Bronchial epithelial cell (primary cell): Measurements from ENCODE around the gene STX4. TPM values are rescaled to one million over a fixed set of nuclear protein-coding genes. Genes with fewer than 3 reads are reported as not detected.

Source experiments
- DNase-seq: peaks from one replicate; pipeline ENCODE4 v3.0.0-alpha.2; 2010; ENCODE audit warnings: low read depth
- FAIRE-seq: peaks from 2 replicates; lab custom pipeline; 2011; peaks lifted over from hg19 to GRCh38; lab: Jason Lieb, UNC
- H3K27me3 ChIP-seq: 2 replicates; pipeline ENCODE4 v1.5.1; 2011; ENCODE audit warnings: low read length; ENCODE audit not compliant: control insufficient read depth, insufficient read depth
- H3K36me3 ChIP-seq: 2 replicates; pipeline ENCODE4 v1.5.1; 2011; ENCODE audit warnings: low read length; ENCODE audit not compliant: control insufficient read depth, insufficient read depth
- H3K4me3 ChIP-seq: 2 replicates; pipeline ENCODE4 v1.5.1; 2011; ENCODE audit warnings: mild to moderate bottlenecking, low read depth, low read length, control low read depth
- CTCF ChIP-seq: IDR thresholded peaks from 2 replicates; pipeline ENCODE4 v1.5.1; 2011; ENCODE audit warnings: mild to moderate bottlenecking, moderate library complexity, low read length, control low read depth, inconsistent platforms; ENCODE audit not compliant: insufficient read depth, severe bottlenecking
- total RNA-seq: library from RNA; depleted of rRNA; stranded (reverse); fragments of >200 nt; gene quantifications from 2 replicates; pipeline ENCODE4 v1.2.1, GENCODE V29; 2014

Gene STX4
- total RNA-seq, 1 donor from 2014 or later = 14.7 TPM

DNA sequence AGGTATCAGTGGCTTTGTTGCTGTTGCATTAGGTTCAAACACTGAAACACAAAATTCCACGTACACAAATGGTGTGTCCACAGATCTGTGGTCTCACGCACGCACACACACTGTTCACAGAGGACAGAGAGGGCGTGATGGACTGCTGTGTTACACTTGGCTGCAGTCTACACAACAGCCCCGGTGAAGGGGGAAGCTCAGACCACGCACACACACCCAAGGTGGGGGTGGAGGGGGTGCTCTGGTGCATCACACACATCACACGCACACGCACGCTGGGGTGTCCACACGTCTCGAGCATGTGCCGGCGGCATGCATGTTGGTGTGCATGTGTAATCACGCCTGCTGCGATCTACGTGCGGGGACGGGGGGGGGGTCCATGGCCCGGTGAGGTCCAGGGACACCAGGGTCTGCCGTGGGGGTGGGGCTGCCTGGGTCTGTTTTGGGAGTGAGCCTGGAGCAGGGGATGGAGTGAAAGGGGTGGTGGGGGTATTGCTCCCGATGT, 41.0 kb upstream of the STX4 start:
- TF ChIP-seq CTCF = no peak
- no peak overlapping the region for H3K4me3 ChIP-seq
- no peaks in the 10 kb centered on the region for H3K27me3 ChIP-seq
- H3K36me3 ChIP-seq = no peaks in the 10 kb centered on the region
- FAIRE-seq (no peak), DNase-seq (no peak)

GRCh38 chr16:30992931-30993816, 40.2 kb upstream of the STX4 start:
- TF ChIP-seq CTCF = no peak
- DNase-seq = no peak
- Histone ChIP-seq H3K27me3 (no peaks in the 10 kb centered on the region), H3K4me3 (no peak overlapping the region), H3K36me3 (no peaks in the 10 kb centered on the region)
- no peak for FAIRE-seq

DNA sequence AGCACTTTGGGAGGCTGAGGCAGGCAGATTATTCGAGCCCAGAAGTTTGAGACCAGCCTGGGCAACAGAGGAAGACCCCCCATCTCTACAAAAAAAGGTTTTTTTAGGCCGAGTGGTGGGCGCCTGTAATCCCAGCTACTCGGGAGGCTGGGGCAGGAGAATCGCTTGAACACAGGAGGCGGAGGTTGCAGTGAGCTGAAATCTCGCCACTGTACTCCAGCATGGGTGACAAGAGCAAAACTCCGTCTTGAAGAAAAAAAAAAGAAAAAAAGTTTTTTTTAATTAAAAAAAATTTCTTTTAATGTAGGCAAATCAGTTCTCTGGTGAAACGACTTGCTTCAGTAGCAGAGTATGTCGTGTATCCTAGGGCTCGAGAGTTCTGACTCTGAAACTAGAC, 37.4 kb upstream of the STX4 start:
- DNase-seq (no peak), FAIRE-seq (no peak)
- H3K27me3 ChIP-seq = no peaks in the 10 kb centered on the region
- TF ChIP-seq CTCF = no peak
- no peaks in the 10 kb centered on the region for H3K36me3 ChIP-seq
- no peak overlapping the region for H3K4me3 ChIP-seq

DNA sequence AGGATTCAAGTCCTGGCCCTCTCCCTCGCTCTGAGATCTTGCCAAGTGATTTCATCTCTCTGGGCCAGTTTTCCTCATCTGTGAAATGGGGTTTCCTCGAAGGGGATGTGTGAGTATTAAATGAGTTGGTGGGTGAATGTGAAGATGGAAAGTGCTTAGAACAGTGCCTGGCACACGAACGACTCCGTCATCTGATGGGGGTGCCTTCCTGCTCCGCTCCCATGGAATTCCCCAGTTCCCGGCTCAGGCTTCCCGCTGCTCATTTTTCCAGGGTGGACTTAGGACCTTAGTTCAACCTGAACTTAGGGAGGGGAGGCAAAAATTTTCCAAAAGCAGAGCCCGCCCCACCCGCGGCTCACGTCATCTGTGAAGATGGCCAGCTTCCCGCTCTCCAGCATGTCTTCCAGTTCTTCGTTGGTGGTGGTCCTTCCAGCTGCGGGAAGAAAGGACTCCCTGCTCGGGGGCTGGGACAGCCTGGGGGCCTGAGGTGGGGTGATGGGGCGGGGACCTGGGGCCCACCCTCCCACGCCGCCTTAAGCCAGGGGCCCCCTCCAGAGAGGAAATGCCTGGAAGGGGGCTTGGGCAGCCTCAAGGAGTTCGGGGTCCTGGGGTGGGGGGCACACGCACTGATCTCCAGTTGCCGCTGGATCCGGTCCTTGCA, 36.9 kb upstream of the STX4 start:
- Histone ChIP-seq H3K27me3 (no peaks in the 10 kb centered on the region), H3K4me3 (peak overlapping the region; percentile 49), H3K36me3 (no peaks in the 10 kb centered on the region)
- DNase-seq (peak; percentile 13), FAIRE-seq (no peak)
- TF ChIP-seq CTCF = no peak

DNA sequence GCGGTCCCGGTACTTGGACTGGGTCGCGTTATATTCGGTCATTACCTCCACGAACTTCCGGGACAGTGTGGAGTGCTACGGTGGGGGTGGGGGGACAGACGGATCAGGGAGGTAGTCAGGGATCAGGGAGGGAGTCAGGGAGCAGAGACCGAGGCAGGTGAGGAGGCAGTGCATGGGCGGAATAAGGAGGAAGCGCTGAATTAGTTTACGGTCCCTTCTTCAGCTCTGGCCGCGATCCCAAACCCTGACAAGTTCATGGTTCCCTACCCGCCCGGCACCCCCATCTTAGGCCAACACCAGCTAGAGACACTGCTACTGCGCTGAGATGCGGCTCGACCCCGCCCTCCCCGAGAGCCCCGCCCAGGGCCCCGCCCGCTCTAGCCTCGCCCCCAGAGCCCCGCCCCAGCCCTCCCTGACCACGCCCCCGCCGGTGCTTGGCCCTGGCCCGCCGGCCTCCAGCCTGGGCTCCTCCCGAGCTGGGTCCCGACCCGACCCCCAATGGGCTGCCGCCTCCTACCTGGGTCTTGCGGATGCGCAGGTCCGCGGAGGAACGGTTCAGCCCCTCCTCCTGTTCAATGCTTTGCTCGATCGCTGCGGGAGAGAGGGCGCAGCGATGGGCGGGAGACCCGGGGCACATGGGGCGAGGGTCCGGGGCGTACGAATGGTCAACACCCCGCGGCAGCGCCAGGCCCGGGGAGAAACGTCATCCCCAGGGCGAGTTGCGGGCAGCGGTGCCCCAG, 36.2 kb upstream of the STX4 start:
- H3K27me3 ChIP-seq = no peaks in the 10 kb centered on the region
- FAIRE-seq (no peak), DNase-seq (peak; percentile 55)
- no peak for TF ChIP-seq CTCF
- no peaks in the 10 kb centered on the region for H3K36me3 ChIP-seq
- peak overlapping the region; percentile 49 for H3K4me3 ChIP-seq
